H54 (cell line): ENCODE results near the gene NMUR2.

Experiments used
- DNase-seq: peaks from one replicate; pipeline ENCODE4 v3.0.0; 2011; ENCODE audit warnings: low spot score, mixed read lengths; ENCODE audit not compliant: insufficient read length
- FAIRE-seq: peaks from 3 replicates; lab custom pipeline; 2011; peaks lifted over from hg19 to GRCh38; lab: Jason Lieb, UNC
- POLR2A ChIP-seq: IDR thresholded peaks from 2 replicates; pipeline ENCODE4 v1.6.1; 2011; ENCODE audit warnings: low read depth, mild to moderate bottlenecking, low read length

Gene NMUR2

DNA sequence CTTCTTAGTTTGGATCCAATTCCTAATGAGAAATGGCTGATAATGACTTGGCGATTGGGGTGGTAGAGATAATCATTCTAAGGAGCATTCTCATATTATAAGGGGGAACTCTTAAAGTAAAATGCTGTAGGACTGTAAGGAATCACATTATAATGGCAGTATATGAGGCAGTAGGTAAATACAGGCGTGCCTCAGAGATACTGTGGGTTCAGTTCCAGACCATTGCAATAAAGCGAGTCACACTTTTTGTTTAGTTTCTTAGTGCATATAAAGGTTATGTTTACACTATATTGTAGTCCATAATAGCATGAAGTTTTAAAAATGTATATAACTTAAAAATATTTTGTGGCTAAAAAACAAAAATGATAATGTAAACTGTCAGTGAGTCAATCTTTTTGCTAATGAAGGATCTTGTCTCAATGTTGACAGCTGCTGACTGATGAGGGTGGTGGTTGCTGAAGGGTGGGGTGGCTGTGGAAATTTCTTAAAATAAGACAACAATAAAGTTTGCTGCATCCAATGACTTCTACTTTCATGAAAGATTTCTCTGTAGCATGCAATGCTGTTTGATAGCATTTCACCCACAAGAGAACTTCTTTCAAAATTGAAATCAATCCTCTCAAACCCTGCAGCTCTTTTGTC, 15.8 kb downstream of the NMUR2 start:
- DNase-seq = no peak
- TF ChIP-seq POLR2A = no peak
- no peak for FAIRE-seq

DNA sequence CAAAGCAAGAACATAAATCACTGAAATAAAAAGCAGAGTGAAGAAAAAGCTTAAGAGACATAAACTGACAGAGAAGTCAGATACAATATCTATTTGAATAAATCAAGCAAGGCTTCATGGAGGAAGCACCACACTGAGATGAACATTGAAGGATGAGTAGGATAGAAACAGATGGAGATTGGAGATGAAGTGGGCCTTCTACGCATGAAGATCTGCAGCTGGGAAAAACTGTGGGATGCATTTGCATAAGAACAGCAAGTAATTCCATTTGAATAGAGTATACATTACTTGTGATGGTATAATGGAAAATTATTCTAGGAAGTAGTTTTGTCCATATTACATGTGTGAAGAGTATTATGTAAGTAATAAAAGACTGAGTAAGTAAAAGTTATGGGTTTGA, 16.5 kb downstream of the NMUR2 start:
- FAIRE-seq (no peak), DNase-seq (no peak)
- TF ChIP-seq POLR2A = no peak

DNA sequence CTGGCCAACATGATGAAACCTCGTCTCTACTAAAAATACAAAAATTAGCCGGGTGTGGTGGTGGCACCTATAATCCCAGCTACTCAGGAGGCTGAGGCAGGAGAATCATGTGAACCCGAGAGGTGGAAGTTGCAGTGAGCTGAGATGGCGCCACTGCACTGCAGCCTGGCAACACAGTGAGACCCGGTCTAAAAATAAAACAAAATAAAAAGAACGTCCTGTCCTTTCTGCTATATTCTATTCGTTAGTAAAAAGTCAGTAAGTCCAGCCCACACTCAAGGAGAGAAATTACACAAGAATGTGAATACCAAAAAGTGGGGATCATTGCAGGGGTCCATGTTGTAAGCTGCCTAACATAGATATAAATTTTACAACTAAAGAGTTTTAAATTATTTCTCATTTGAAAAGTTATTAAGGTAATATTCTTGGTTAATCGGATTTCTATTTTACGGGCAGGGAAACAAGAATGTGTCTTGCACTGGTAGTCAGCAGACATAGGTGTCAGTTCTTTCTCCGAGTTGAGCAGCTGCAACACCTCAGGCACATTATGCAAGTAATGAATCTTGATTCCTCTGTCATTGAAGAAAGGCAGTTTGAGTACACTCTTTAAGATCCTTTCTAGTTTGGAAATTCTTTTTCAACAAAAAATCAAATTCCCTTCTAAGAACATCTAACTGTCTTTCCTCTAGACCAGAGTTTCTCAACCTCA, 24.5 kb downstream of the NMUR2 start:
- FAIRE-seq (no peak), DNase-seq (no peak)
- TF ChIP-seq POLR2A = no peak

DNA sequence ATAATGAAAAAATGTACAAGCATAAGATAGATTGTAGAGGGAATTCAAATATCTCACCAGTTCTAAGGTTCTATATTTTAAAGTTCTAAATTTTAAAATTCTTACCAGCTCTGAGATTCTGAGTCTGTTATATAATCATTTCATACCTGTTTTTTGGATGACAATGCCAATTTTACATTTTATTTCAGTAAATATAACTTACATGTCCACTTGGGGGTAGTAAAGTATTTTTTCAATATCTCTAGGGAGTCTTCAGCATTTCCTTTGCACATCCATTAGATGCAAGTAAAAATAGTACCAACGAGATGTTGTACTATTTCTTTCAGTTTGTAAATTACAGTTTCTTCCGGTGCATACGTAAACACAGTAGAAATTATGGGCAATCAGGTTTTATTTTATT, 25.7 kb downstream of the NMUR2 start:
- FAIRE-seq = no peak
- no peak for TF ChIP-seq POLR2A
- DNase-seq = no peak

DNA sequence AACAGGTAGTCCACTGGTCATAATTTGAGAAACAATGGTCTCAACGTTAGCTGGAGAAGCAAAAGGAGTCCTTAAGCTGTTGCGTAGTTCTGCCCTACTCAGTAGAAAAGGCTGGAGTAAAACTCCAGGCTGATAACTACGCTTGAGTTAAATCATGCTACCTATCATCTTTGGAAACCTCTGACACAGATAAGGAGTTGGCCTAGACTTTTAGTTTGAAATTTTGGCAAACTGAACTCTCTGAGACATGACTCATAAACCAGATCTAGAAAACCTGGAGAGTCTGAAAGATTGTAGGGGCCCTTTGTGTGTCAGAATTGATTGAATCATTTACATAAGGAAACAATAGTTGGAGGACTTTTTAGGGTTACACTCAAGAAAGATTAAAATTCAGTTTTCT, 26.3 kb downstream of the NMUR2 start:
- FAIRE-seq (no peak), DNase-seq (no peak)
- no peak for TF ChIP-seq POLR2A

DNA sequence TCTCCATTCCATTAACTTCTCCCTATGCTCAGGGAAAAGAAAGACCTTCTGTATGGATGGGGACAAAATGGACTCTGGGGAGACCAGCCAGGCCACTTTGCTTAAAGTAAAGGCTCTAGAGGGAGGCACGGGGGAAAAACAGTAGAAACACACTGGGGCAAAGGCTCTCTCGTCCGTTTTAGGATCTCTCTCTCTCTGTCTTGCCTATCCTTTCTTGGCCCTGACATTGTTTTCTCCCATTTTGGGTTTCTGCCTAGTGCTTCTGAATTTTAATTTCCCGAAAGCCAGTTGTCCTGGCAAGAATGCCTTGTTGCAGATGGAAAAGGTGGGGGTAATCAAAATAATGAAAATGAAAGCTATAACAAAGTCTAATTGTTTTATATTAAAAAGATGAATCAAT, 28.2 kb downstream of the NMUR2 start:
- FAIRE-seq (no peak), DNase-seq (no peak)
- no peak for TF ChIP-seq POLR2A

DNA sequence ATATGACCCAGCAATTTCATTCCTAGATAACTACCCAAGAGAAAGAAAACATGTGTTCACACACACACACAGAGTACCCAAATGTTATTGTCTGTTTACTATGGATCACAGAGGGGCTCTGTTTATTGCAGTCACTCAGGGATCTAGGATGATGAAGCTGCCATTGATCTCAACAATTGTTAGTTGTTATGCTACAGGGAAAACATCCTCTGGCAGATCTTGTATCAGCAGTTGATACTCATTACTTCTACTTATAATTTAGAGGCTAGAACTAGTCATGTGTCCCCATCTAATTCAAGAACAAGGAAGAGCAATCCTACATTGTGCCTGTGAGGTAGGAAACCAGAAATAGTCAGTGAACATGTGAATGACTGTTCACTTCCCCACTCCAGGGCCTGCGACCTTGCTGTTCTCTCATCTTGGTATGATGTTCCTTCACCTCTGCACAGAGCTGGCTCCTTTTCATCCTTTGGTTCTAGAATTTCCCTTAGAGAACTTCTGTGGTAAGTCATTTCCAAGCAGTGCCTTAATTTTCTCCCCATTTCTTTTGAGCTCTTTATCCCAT, 30.3 kb downstream of the NMUR2 start:
- TF ChIP-seq POLR2A = no peak
- FAIRE-seq (no peak), DNase-seq (no peak)

DNA sequence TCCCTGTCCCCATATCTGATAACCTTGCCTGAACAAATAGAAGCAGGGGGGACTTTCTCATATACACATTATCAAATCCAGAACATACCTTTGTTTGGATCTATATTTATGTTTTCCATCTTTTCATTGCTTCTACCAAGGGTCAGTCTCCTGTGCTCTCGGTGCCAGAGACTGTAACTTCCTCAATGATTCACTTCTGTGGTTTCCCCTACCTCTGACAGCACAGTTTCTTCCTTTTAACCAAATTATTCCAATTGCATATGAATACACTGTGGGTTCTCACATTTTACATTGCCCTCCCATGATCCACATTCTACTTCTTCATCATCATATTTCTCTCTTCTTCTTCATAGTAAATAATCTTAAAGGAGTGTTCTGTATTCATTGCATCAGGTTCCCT, 32.2 kb downstream of the NMUR2 start:
- no peak for FAIRE-seq
- TF ChIP-seq POLR2A = no peak
- no peak for DNase-seq

DNA sequence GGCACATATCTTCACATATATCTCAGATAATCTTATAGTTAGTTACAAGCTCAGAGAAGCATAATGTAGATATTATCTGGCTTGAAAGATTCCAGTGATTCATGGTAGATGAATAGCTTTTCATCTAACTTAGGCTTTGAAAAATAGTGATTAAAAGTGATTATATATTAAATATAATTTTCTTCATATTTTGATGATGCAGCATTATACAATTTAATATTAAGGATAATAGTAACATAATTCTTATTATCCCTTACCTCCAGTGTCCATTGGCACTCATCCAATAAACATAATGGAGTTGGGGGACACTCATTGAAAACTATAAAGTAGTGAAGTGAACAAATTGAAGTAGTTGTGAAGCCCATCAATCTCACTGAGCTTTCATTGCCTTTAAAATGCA, 35.8 kb downstream of the NMUR2 start:
- DNase-seq = no peak
- no peak for FAIRE-seq

DNA sequence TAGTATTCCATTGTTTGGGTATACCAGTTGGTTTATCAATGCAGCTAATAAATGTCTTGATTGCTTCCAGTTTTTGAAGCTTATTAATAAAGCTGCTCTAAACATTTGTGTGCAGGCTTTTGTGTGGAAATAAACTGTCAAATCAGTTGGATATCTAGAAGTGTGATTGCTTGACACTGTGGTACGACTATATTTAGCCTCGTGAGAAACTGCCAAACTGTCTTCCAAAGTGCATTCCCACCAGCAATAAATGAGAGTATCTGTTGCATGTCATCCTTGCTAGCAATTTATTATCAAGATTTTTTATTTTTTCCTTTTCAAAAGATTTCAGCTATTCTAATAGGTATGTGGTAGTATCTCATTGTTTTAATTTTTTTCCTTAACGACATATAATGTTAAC, 37.5 kb downstream of the NMUR2 start:
- no peak for DNase-seq
- no peak for FAIRE-seq
- TF ChIP-seq POLR2A = no peak

More for the DNA sequence above, 35.8 kb downstream of the NMUR2 start:
- TF ChIP-seq POLR2A = no peak

DNA sequence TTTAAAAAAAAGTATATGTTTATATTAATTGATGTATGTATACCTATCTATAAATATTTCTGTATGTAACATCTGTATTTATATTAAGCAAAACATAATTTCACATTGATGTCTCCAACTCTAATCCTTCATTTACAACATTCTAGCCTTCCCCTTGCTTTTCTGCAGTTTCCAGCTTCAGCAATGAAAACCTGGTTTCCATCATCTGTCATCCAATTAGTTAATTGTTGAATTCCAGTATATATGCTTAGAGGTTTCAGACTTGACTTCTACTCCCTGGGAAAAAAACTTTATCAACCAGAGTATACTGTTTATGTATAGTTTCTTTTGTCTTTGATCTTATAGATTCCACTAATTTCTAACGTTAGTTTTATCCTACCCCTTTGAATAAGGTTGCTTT, 38.4 kb downstream of the NMUR2 start:
- no peak for TF ChIP-seq POLR2A

DNA sequence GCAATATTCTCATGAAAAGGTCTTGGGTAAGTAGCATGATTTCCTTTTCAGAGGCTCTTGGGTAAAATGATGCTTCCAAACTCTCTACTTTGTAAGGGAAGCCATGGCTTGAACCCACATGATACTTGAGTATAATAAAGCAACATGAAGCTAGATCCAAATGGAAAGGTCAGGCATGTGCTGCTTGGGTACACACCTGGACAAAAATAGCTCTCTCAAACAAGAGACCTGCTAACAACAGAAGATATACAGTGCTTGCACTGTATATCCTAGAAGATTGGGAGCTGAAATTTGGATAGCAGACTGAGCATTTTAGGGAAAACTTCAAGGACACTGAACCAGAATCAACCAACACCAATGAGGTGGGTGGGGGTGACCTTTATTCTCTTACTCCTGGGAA, 40.2 kb downstream of the NMUR2 start:
- TF ChIP-seq POLR2A = no peak
- FAIRE-seq (no peak), DNase-seq (no peak)

More for the DNA sequence above, 38.4 kb downstream of the NMUR2 start:
- no peak for DNase-seq
- FAIRE-seq = no peak

DNA sequence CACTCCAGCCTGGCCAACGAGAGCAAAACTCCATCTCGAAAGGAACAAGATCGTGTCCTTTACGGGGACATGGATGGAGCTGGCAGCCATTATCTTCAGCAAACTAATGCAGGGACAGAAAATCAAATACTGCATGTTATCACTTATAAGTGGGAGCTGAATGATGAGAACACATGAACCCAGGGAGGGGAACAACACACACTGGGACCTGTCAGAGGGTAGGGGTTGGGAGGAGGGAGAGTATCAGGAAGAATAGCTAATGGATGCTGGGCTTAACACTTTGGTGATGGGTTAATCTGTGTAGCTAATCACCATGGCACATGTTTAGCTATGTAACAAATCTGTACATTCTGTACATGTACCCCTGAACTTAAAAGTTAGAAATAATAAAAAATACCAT, 40.9 kb downstream of the NMUR2 start:
- FAIRE-seq = no peak
- no peak for TF ChIP-seq POLR2A

DNA sequence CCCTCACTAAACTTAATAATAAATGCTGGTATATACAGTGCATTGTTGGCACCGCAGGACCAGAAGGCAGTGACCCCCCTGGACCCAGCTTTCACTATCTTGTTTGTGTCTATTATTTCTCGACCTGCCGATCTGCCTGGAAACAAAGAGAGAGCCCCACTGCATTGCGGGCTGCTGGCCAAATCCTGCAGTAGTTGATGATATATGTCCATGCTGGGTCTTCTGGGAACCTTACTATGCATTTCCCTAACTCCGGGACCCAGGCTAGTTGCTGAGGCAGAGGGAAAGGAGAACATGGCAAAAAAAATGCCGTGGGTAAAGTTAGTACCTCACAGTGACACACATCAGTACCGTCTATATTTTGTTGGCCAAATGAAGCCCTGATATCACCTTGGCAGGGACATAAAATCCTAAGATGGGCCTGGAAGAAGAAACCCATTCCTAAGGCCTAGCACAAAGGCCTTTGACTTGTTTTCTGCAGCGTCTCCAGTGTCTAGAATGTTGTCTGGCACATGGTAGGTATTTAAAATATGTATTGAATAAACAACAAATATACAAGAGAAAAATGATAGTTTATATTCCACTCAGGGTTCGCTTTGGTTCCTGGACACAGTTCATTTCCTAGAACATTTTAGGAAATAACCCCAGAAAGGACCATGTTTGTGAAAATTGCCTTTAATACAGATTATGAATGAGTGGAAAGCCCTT, 46.1 kb downstream of the NMUR2 start:
- TF ChIP-seq POLR2A = no peak
- FAIRE-seq (no peak), DNase-seq (no peak)

More for the DNA sequence above, 40.9 kb downstream of the NMUR2 start:
- no peak for DNase-seq

DNA sequence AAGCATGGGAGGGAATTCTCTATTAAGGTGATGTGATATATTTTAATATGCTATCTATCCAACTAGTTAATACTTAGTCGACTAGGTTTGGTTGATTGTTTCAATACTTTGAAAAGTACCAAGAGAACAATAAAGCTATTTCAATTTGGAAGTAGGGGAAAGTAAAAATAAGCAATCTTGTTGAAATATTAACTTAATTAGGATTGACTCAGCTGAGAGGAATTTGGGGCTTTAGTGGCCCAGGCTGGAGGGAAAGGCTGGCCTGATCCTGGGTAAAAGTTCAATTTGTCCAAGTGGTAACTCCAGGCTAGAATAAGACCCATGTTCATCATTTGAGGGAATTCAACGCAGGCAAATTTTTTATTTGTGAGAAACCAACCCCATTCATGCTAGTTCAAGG, 48.6 kb downstream of the NMUR2 start:
- DNase-seq (no peak), FAIRE-seq (no peak)
- no peak for TF ChIP-seq POLR2A
